Chondrocyte (in vitro differentiated cells): ENCODE data around the gene ITPR1. TPM values are rescaled to one million over a fixed set of nuclear protein-coding genes. Genes with fewer than 3 reads are reported as not detected.

ENCODE experiments used
- DNase-seq: peaks from one replicate; pipeline ENCODE4 v3.0.0; 2021; ENCODE audit warnings: mixed read lengths, low spot score
- H3K27ac Mint-ChIP-seq: one replicate; pipeline ENCODE4 v1.8.0; 2021; ENCODE audit warnings: mild to moderate bottlenecking, moderate library complexity, mixed read lengths; ENCODE audit not compliant: unreplicated experiment
- H3K27me3 Mint-ChIP-seq: 2 replicates; pipeline ENCODE4 v1.8.0; 2021; ENCODE audit warnings: low read depth, mixed read lengths
- H3K36me3 Mint-ChIP-seq: 2 replicates; pipeline ENCODE4 v1.8.0; 2021; ENCODE audit warnings: low read depth, mixed read lengths
- H3K4me1 Mint-ChIP-seq: 2 replicates; pipeline ENCODE4 v1.8.0; 2021; ENCODE audit warnings: low read depth, mild to moderate bottlenecking, mixed read lengths
- H3K4me3 Mint-ChIP-seq: one replicate; pipeline ENCODE4 v1.8.0; 2021; ENCODE audit warnings: mild to moderate bottlenecking, moderate library complexity, mixed read lengths; ENCODE audit not compliant: unreplicated experiment
- H3K9me3 Mint-ChIP-seq: 2 replicates; pipeline ENCODE4 v1.8.0; 2021; ENCODE audit warnings: low read depth, mixed read lengths
- total RNA-seq: library from RNA; stranded (reverse); gene quantifications from 3 replicates; pipeline ENCODE4 v1.2.1, GENCODE V29; 2021
- TF ChIP-seq, protein P1 (sequence below): fragments of 200-600 bp; sonication (generic); IDR thresholded peaks from 2 replicates; pipeline ENCODE4 v1.5.0; 2021; ENCODE audit warnings: antibody characterized with exemption, mild to moderate bottlenecking, moderate library complexity

The ITPR1 gene
- total RNA-seq, 1 donor from 2014 or later, result 45.0 TPM

- Mint-ChIP-seq H3K27me3 (no peaks in the 10 kb centered on the region), H3K4me1 (peaks cover 20% of the 10 kb centered on the region), H3K36me3 (no peaks in the 10 kb centered on the region), H3K27ac (no peak overlapping the region), H3K9me3 (no peaks in the 10 kb centered on the region), H3K4me3 (no peak overlapping the region)
- no peak for DNase-seq
- TF ChIP-seq, protein P1, sequence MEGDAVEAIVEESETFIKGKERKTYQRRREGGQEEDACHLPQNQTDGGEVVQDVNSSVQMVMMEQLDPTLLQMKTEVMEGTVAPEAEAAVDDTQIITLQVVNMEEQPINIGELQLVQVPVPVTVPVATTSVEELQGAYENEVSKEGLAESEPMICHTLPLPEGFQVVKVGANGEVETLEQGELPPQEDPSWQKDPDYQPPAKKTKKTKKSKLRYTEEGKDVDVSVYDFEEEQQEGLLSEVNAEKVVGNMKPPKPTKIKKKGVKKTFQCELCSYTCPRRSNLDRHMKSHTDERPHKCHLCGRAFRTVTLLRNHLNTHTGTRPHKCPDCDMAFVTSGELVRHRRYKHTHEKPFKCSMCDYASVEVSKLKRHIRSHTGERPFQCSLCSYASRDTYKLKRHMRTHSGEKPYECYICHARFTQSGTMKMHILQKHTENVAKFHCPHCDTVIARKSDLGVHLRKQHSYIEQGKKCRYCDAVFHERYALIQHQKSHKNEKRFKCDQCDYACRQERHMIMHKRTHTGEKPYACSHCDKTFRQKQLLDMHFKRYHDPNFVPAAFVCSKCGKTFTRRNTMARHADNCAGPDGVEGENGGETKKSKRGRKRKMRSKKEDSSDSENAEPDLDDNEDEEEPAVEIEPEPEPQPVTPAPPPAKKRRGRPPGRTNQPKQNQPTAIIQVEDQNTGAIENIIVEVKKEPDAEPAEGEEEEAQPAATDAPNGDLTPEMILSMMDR, result no peak
Measured at GRCh38 chr3:4464576-4464975, 28.6 kb upstream of the ITPR1 start.

DNA sequence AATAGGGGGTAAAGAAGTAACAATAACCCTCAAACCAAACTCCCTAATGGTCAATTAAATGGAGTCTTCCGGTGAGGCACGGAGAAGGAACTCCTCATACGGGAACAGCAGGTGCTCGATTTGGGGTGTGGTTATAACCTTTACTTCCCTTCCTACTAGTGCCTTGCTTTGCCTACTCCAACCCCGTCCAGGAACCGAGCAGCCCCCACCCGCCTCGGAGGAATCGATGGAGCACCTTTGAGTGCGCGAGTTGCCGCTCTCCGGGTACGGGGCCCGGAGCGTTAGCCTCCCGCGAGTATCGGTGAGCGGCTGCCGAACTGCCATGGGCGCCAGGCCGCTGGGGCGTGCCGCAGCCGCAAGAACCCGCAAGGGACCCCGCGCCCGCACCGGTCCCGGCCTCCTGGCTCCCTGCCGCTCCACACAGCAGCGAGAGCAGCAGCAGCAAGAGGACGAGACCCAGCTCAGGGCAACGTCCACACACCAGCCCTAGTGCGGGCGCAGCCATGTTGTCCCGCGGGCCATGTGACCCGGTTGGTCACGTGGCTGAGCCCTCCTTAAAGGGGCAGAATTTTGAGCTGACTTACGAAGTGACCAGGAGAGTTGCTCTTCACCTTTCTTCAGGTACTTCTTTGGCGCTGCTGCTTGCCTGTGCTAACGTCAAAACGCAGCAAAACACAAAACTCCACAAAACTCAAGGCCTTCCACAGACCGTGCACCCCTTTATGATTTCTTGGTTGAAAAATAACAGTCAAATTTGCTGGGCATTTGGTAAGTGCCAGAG is 26.2 kb upstream of the ITPR1 start, which contains the start of gene SUMF1:
SUMF1 (minus strand) TSS at position 529 of the 781 bp plus-strand sequence; CDS start at position 505, 24 bp downstream.
- H3K4me3 Mint-ChIP-seq, result peak within 1 kb of the TSS; percentile 93
- peaks cover 20% of the 10 kb centered on the region for H3K4me1 Mint-ChIP-seq
- H3K36me3 Mint-ChIP-seq, result no peaks in the 10 kb centered on the region
- TF ChIP-seq, protein P1, result no peak
- H3K27ac Mint-ChIP-seq, result peak within 1 kb of the TSS; percentile 89
- H3K9me3 Mint-ChIP-seq, result no peaks in the 10 kb centered on the region
- DNase-seq, result peak; percentile 93
- peaks cover 6% of the 10 kb centered on the region for H3K27me3 Mint-ChIP-seq

- no peaks in the 10 kb centered on the region for H3K36me3 Mint-ChIP-seq
- TF ChIP-seq, protein P1, result no peak
- peaks cover 10% of the 10 kb centered on the region for H3K27me3 Mint-ChIP-seq
- no peaks in the 10 kb centered on the region for H3K9me3 Mint-ChIP-seq
- H3K4me1 Mint-ChIP-seq, result peaks cover 20% of the 10 kb centered on the region
- H3K4me3 Mint-ChIP-seq, result peak overlapping the region; percentile 93
- DNase-seq, result no peak
- H3K27ac Mint-ChIP-seq, result peak overlapping the region; percentile 78
Measured at GRCh38 chr3:4467522-4467867, 25.7 kb upstream of the ITPR1 start.

DNA sequence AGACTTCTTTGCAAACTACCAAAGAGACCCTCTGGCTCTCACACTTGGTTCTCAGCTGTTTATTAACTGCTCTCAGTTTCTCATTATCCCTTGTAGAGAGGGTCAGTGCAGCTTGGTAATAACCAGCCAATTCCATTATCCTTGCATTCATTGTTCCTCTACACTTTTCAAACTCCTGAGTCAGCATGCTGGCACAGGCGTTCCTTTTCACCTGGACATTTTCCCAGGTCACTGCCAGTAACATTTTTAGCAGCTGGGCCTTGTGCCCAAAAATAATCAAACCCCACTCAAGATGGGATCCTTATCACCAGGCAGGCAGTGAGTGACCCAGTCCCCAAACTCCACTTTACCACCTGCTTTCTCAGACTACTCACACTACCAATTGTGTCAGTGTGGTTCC is 21.2 kb upstream of the ITPR1 start:
- no peaks in the 10 kb centered on the region for H3K9me3 Mint-ChIP-seq

DNA sequence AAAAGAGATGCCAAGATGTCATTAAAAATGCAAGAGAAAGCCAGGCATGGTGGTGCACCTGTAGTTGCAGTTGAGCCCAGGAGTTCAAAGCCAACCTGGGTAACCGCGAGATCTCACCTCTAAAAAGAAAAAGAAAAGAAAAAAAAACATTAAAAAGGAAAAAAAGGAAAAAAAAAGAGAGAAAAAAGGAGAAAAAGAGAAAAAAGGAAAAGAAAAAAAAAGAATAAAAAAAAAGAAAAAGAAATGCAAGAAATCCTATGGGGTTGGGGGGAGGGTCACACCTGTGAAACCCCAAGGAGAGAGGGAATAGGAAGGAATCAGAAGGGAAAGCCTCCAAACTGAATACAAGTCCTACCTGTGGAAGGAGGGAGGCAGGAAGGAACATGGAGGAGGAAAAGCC is 20.8 kb upstream of the ITPR1 start:
- DNase-seq, result no peak
- Mint-ChIP-seq H3K36me3 (no peaks in the 10 kb centered on the region), H3K27ac (no peak overlapping the region), H3K4me1 (peaks cover 17% of the 10 kb centered on the region), H3K4me3 (no peak overlapping the region), H3K27me3 (peaks cover 20% of the 10 kb centered on the region), H3K9me3 (no peaks in the 10 kb centered on the region)
- TF ChIP-seq, protein P1, result no peak

More for the DNA sequence above, 21.2 kb upstream of the ITPR1 start:
- Mint-ChIP-seq H3K4me1 (peaks cover 19% of the 10 kb centered on the region), H3K27me3 (peaks cover 16% of the 10 kb centered on the region), H3K36me3 (no peaks in the 10 kb centered on the region), H3K4me3 (no peak overlapping the region), H3K27ac (no peak overlapping the region)
- TF ChIP-seq, protein P1, result no peak
- no peak for DNase-seq
